Spleen (tissue), 11 donors: ENCODE results near the gene GPR78. TPM values are rescaled to one million over a fixed set of nuclear protein-coding genes. Genes with fewer than 3 reads are reported as not detected.

Source experiments
- DNase-seq: peaks from one replicate; pipeline ENCODE4 v3.0.0-alpha.2; 2020
- H3K27ac ChIP-seq, 8 donors: fragments of 200-600 bp; sonication (generic) in 7 of 8; 1 replicate in 4 of 8; 2 replicates in 4 of 8; pipeline versions ENCODE4 v1.5.0 to v1.8.0; 2016 to 2021; ENCODE audit warnings: inconsistent platforms in 4 of 8, mild to moderate bottlenecking in 4 of 8, moderate library complexity in 1 of 8
- H3K27me3 ChIP-seq, 7 donors: fragments of 200-600 bp; sonication (generic) in 6 of 7; replicated peaks in 1 of 7; 1 replicate in 4 of 7; 2 replicates in 3 of 7; pipeline versions ENCODE4 v1.5.0 to v1.8.0; 2016 to 2021; ENCODE audit warnings: inconsistent platforms in 3 of 7, mild to moderate bottlenecking in 1 of 7
- H3K36me3 ChIP-seq, 6 donors: fragments of 200-600 bp; sonication (generic) in 5 of 6; 1 replicate in 4 of 6; 2 replicates in 2 of 6; pipeline versions ENCODE4 v1.5.0 to v1.8.0; 2016 to 2021; ENCODE audit warnings: inconsistent platforms in 2 of 6
- H3K4me1 ChIP-seq, 6 donors: fragments of 200-600 bp; sonication (generic) in 5 of 6; 1 replicate in 3 of 6; 2 replicates in 3 of 6; pipeline versions ENCODE4 v1.5.0 to v1.8.0; 2016 to 2021; ENCODE audit warnings: inconsistent platforms in 3 of 6
- H3K4me3 ChIP-seq, 8 donors: fragments of 200-600 bp; sonication (generic) in 7 of 8; 1 replicate in 4 of 8; 2 replicates in 4 of 8; pipeline versions ENCODE4 v1.5.0 to v1.8.0; 2016 to 2021; ENCODE audit warnings: inconsistent platforms in 4 of 8, mild to moderate bottlenecking in 4 of 8, moderate library complexity in 2 of 8
- H3K9me3 ChIP-seq, 8 donors: fragments of 200-600 bp; sonication (generic) in 7 of 8; 1 replicate in 4 of 8; 2 replicates in 4 of 8; pipeline versions ENCODE4 v1.5.0 to v1.8.0; 2016 to 2021; ENCODE audit warnings: inconsistent platforms in 4 of 8
- CTCF ChIP-seq, 11 experiments: fragments of 200-600 bp in 7 of 11; fragments of 450-650 bp in 4 of 11; sonication (generic) in 4 of 11; IDR thresholded peaks in 8 of 11; conservative IDR thresholded peaks in 3 of 11; 1 replicate in 7 of 11; 2 replicates in 4 of 11; pipeline versions ENCODE4 v1.4.0 to v1.8.0; 2016 to 2021; ENCODE audit warnings: antibody characterized with exemption in 11 of 11, inconsistent platforms in 4 of 11, mild to moderate bottlenecking in 1 of 11
- POLR2A ChIP-seq, 3 donors: fragments of 450-650 bp; IDR thresholded peaks; one replicate each; pipeline ENCODE4 v1.5.1; 2017; ENCODE audit warnings: antibody characterized with exemption in 3 of 3, mild to moderate bottlenecking in 1 of 3
- POLR2AphosphoS5 ChIP-seq, 3 donors: sonication (generic); formaldehyde crosslinking; IDR thresholded peaks; one replicate each; pipeline ENCODE4 v1.5.1; 2017; ENCODE audit warnings: antibody characterized with exemption in 3 of 3
- WGBS, 5 donors: extraction: QIAGEN DNeasy Blood & Tissue Kit in 3 of 5; methylation state at CpG; one replicate each; pipeline versions ENCODE4 v1.1.5 to v1.1.7; 2013 to 2018; 5-methylcytosine and 5-hydroxymethylcytosine counted together
- intact Hi-C: fragments of 100-400 bp; cut with DNase I; formaldehyde crosslinking; loops from one replicate; pipeline ENCODE4 v1.15.0; 2023; ENCODE audit warnings: low total_unique reads
- polyA plus RNA-seq, 3 donors: library from polyadenylated mRNA; stranded (reverse); fragments of 200-250 nt; gene quantifications; one replicate each; pipeline ENCODE4 v1.2.1, GENCODE V29; 2013
- total RNA-seq, 7 donors: library from RNA; depleted of rRNA in 3 of 7; stranded (reverse); fragments of >200 nt in 3 of 7; fragmentation: NEBNext Ultra II Directional in 4 of 7; extraction: Animal tissue kit (Norgen Biotek cat#: 25700) in 4 of 7; gene quantifications; one replicate each; pipeline versions ENCODE4 v1.1.0 to v1.2.1, GENCODE V29; 2016 to 2021
- donor health status: healthy with polysubstance abuse.
- donor health status: DM: no; HTN: no; CAD: no; lungs with moderate emphysema.
- donor health status: DM: no; HTN: no; CAD: no.
- donor health status: Bipolar disorder and iron deficiency.
- donor health status: healthy.
- donor health status: DM: no; HTN: no; CAD: no.
- donor health status: DM: yes; HTN: yes; CAD: no.

The GPR78 gene
- total and polyA plus RNA-seq, 10 donors, result 0.07 to 1.5 (median 0.12) TPM; not detected in 5

GRCh38 chr4:8586671-8587468 is 6.7 kb downstream of the GPR78 start:
- no peaks in the 10 kb centered on the region for H3K4me1 ChIP-seq
- H3K27ac ChIP-seq, result no peak overlapping the region
- peaks cover 0 to 95% (median 5%) of the 10 kb centered on the region in 7 donors for H3K27me3 ChIP-seq
- no peaks in the 10 kb centered on the region for H3K9me3 ChIP-seq
- no peak overlapping the region for H3K4me3 ChIP-seq
- H3K36me3 ChIP-seq, result no peaks in the 10 kb centered on the region
- peak; percentile 61 for DNase-seq
- TF ChIP-seq POLR2AphosphoS5 (IDR thresholded peaks at IDR 0.05) (no peak), CTCF (IDR thresholded peaks at IDR 0.05 in 8 of 11, conservative IDR thresholded peaks at IDR 0.05 in 3 of 11) (no peak), POLR2A (IDR thresholded peaks at IDR 0.05) (no peak)
- intact Hi-C loops, result no loop called here
- WGBS, 5 donors, result 78 to 86% (median 83%) methylated on average over 36 to 37 of the region's 37 CpGs

GRCh38 chr4:8587469-8588195 is 7.4 kb downstream of the GPR78 start:
- Histone ChIP-seq H3K27me3 (peaks cover 0 to 95% (median 9%) of the 10 kb centered on the region in 7 donors), H3K27ac (no peak overlapping the region), H3K36me3 (no peaks in the 10 kb centered on the region), H3K4me1 (peaks cover 0 to 3% (median 0%) of the 10 kb centered on the region in 6 donors), H3K4me3 (no peak overlapping the region), H3K9me3 (no peaks in the 10 kb centered on the region)
- 72 to 85% (median 82%) methylated on average over 14 to 18 of the region's 18 CpGs for WGBS, 5 donors
- peak; percentile 54 for DNase-seq
- intact Hi-C loops, result no loop called here
- TF ChIP-seq POLR2AphosphoS5 (IDR thresholded peaks at IDR 0.05), result no peak
- no peak for TF ChIP-seq CTCF (IDR thresholded peaks at IDR 0.05 in 8 of 11, conservative IDR thresholded peaks at IDR 0.05 in 3 of 11)
- no peak for TF ChIP-seq POLR2A (IDR thresholded peaks at IDR 0.05)

- intact Hi-C loops, result no loop called here
- Histone ChIP-seq H3K9me3 (no peaks in the 10 kb centered on the region), H3K27ac (no peak overlapping the region), H3K4me3 (no peak overlapping the region), H3K27me3 (peaks cover 0 to 96% (median 14%) of the 10 kb centered on the region in 7 donors), H3K36me3 (no peaks in the 10 kb centered on the region), H3K4me1 (peaks cover 0 to 8% (median 0%) of the 10 kb centered on the region in 6 donors)
- no peak for TF ChIP-seq POLR2A (IDR thresholded peaks at IDR 0.05)
- no peak for TF ChIP-seq POLR2AphosphoS5 (IDR thresholded peaks at IDR 0.05)
- no peak for TF ChIP-seq CTCF (IDR thresholded peaks at IDR 0.05 in 8 of 11, conservative IDR thresholded peaks at IDR 0.05 in 3 of 11)
- no peak for DNase-seq
- WGBS, 5 donors, result 67 to 92% (median 85%) methylated on average over 2 of the region's 2 CpGs
These were observed 7.9 kb downstream of the GPR78 start for GRCh38 chr4:8588196-8588470.

- Histone ChIP-seq H3K27me3 (peaks cover 0 to 96% (median 24%) of the 10 kb centered on the region in 7 donors), H3K36me3 (no peaks in the 10 kb centered on the region), H3K9me3 (no peaks in the 10 kb centered on the region), H3K4me1 (peaks cover 0 to 12% (median 2%) of the 10 kb centered on the region in 6 donors), H3K27ac (no peak overlapping the region), H3K4me3 (no peak overlapping the region)
- intact Hi-C loops, result no loop called here
- WGBS, 5 donors, result 70 to 89% (median 78%) methylated on average over 8 to 10 of the region's 10 CpGs
- no peak for TF ChIP-seq CTCF (IDR thresholded peaks at IDR 0.05 in 8 of 11, conservative IDR thresholded peaks at IDR 0.05 in 3 of 11)
- no peak for TF ChIP-seq POLR2AphosphoS5 (IDR thresholded peaks at IDR 0.05)
- TF ChIP-seq POLR2A (IDR thresholded peaks at IDR 0.05), result no peak
- DNase-seq, result peak; percentile 61
These were observed 9.1 kb downstream of the GPR78 start for GRCh38 chr4:8589336-8589735.
